Left renal cortex interstitium (tissue), 4 donors: ENCODE measurements around the gene MINK1. TPM values are rescaled to one million over a fixed set of nuclear protein-coding genes. Genes with fewer than 3 reads are reported as not detected.
"Not testable (repeated sequence)": the region's sequence is repeated elsewhere in the genome, so short reads cannot be mapped to it uniquely, and the experiment has no call there.

Experiments
- DNase-seq, 4 donors: peaks; one replicate each; pipeline ENCODE4 v3.0.0-alpha.2; 2013; ENCODE audit warnings: low read depth in 4 of 4, low spot score in 2 of 4, missing footprints in 1 of 4
- polyA plus RNA-seq, 4 donors: library from polyadenylated mRNA; unstranded; fragments of 120-200 nt; gene quantifications; one replicate each; pipeline ENCODE4 v1.2.1, GENCODE V29; 2013; ENCODE audit not compliant: insufficient read length in 4 of 4

Gene MINK1
- polyA plus RNA-seq, 4 donors = 43.0 to 71.4 (median 57.4) TPM

DNA sequence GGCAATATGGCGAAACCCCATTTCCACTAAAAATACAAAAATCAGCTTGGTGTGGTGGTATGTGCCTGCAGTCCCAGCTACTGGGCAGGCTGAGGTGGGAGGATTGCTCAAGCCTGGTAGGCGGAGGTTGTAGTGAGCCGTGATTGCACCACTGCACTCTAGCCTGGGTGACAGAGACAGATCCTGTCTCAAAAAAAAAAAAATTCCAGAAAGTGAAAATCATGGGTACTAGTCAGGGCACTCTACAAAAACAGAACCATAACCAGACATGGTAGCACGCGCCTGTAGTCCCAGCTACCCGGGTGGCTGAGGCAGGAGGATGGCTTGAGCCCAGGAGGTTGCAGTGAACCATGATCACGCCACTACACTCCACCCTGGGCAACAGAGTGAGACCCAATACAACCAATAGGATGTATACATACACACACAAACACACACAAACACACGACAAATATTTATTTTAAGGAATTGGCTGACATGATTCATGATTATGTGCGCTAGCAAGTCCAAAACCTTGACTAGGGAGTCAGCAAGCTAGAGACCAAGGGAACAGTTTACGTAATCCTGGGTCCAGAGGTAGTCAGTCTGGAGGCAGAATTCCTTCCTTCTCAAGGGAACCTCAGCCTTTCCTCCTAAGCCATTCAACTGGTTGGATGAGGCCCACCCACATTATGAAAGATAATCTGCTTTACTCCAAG is 87.4 kb downstream of the MINK1 start:
- no peak for DNase-seq

GRCh38 chr17:4921320-4921719 is 88.2 kb downstream of the MINK1 start:
- DNase-seq = no peak

GRCh38 chr17:4926577-4927335 is 93.6 kb downstream of the MINK1 start:
- not testable (repeated sequence) for DNase-seq

DNA sequence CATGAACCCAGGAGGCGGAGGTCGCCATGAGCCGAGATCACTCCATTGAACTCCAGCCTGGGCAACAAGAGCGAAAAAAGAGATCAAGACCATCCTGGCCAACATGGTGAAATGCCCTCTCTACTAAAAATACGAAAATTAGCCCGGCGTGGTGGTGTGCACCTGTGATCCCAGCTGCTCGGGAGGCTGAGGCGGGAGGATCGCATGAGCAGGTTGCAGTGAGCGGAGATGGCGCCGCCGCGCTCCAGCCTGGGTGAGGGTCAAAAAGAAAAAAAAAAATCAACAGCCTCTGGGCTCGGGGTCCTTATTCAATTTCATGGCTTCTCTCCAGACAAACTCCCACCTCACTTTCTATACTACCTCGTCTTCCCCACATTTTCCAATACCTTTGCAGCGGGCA is 95.7 kb downstream of the MINK1 start:
- DNase-seq = no peak

- DNase-seq = no peak
Measured at GRCh38 chr17:4931963-4932362, 98.8 kb downstream of the MINK1 start, which contains the start of gene GP1BA. Gene GP1BA (plus strand): TSS chr17:4932277. CDS start chr17:4932605, 328 bp downstream.

- no peak for DNase-seq
Measured at GRCh38 chr17:4932756-4933155, 99.6 kb downstream of the MINK1 start.

GRCh38 chr17:4933646-4934045 is 100.5 kb downstream of the MINK1 start:
- no peak for DNase-seq

DNA sequence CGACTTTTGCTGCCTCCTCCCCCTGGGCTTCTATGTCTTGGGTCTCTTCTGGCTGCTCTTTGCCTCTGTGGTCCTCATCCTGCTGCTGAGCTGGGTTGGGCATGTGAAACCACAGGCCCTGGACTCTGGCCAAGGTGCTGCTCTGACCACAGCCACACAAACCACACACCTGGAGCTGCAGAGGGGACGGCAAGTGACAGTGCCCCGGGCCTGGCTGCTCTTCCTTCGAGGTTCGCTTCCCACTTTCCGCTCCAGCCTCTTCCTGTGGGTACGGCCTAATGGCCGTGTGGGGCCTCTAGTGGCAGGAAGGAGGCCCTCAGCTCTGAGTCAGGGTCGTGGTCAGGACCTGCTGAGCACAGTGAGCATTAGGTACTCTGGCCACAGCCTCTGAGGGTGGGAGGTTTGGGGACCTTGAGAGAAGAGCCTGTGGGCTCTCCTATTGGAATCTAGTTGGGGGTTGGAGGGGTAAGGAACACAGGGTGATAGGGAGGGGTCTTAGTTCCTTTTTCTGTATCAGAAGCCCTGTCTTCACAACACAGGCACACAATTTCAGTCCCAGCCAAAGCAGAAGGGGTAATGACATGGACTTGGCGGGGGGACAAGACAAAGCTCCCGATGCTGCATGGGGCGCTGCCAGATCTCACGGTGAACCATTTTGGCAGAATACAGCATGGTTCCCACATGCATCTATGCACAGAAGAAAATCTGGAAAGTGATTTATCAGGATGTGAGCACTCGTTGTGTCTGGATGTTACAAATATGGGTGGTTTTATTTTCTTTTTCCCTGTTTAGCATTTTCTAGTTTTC is 101.2 kb downstream of the MINK1 start:
- DNase-seq = no peak

DNA sequence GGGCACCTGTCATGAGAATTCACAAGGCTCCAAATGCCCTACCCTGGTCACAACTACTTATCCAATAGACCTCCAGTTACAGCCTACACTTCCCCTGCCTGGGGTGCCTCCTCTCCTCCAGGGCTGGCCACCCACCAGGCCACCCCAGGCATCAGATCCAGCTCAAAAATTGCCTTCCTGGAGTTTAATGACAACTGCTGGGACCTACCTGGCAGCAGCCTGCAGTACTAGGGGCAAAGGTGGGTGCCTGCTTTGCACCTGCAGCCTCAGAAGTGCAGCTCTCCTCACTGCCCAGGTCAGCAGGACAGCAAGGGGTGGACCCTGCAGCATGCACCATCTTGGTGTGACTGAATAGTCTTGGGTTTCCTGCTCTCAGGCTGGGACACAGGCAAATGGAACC is 102.5 kb downstream of the MINK1 start:
- no peak for DNase-seq

DNA sequence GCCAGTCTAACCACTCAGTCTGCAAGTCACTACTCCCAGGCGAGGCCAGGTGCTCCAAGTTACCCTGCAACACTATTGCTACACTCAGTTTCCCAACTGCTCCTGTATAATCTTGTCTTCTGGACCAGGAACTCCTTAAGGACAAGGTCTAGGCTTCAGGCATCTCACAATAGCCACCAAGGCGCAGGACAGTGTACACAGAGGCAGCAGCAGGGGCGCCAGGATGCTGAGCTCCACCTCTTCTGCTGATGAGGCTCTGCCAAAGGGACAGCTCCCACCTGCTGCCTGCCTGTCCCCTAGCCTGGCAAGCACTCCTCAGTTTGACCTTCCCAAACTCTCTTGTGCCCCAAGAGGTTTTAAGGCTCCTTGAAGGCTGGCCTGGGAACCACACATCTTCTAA is 103.3 kb downstream of the MINK1 start:
- DNase-seq = no peak

- no peak for DNase-seq
Measured at GRCh38 chr17:4937553-4937952, 104.4 kb downstream of the MINK1 start.

- no peak for DNase-seq
Measured at GRCh38 chr17:4938069-4938491, 104.9 kb downstream of the MINK1 start.

GRCh38 chr17:4938688-4939545 is 105.8 kb downstream of the MINK1 start:
- no peak for DNase-seq

- DNase-seq = no peak
Measured at GRCh38 chr17:4939546-4939795, 106.3 kb downstream of the MINK1 start.

DNA sequence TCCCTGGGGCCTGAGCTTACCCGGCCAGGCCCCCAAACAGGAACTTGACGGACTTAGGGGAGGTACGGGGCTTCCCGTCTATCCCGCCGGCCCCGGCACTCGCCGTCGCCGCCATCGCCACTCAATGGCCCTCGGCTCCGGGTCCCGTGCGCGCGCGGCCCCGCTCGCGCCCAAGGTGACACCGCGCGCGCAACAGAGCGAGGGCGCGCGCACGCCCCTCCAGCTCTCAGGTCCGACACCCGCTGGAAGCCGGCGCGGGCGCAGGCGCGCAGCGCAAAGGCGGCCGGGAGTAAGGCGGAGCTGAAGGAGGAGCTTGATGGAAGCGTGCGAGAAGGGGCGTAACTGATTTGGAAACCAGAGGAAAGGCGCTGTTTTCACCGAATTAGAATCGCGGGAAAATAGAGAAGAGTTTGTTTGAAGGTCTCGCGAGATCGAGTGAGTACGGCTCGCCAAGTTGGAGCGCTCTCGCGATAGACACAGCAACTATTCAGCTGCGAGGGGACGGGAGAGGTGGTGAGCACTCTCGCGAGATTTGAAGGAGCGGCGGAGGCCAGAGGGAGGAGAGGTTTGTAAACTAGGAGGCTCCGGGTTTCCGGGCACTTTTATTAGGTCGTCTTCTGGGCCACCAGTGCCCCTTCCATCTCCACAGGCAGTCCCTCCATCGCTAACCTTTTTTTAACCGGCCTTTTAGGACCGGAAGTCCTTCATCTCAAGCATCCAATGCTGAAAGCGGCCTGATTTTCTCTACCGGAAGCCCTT is 106.8 kb downstream of the MINK1 start, which contains the start of the genes RNF167 and SLC25A11:
Gene RNF167 (plus strand): TSS at position 473 of the 759 bp plus-strand sequence. CDS start 642 bp downstream, outside the sequence.
Gene SLC25A11 (minus strand): TSS at position 251 of the 759 bp plus-strand sequence. CDS start 136 bp downstream, at position 115.
- peak; percentile 98 to 99 (median 99) for DNase-seq

- DNase-seq = no peak
Measured at GRCh38 chr17:4940555-4941318, 107.6 kb downstream of the MINK1 start.

GRCh38 chr17:4941319-4941610 is 108.1 kb downstream of the MINK1 start:
- no peak for DNase-seq

- DNase-seq = no peak
Measured at GRCh38 chr17:4942760-4943508, 109.8 kb downstream of the MINK1 start.
